HCT116 (cell line): ENCODE measurements around the gene SET.

Experiments
- EGR1 ChIP-seq: IDR thresholded peaks from 2 replicates; pipeline ENCODE4 v1.6.1; 2012; ENCODE audit warnings: low read depth
- EZH2 ChIP-seq: fragments of 200-600 bp; sonication (generic); IDR thresholded peaks from 2 replicates; pipeline ENCODE4 v1.6.1; 2017; ENCODE audit warnings: antibody characterized with exemption, mixed run types
- EZH2phosphoT487 ChIP-seq: fragments of 200-600 bp; IDR thresholded peaks from 2 replicates; pipeline ENCODE4 v1.6.1; 2018; ENCODE audit warnings: antibody characterized with exemption, borderline replicate concordance
- JUND ChIP-seq: IDR thresholded peaks from 2 replicates; pipeline ENCODE4 v1.6.1; 2012
- POLR2A ChIP-seq: IDR thresholded peaks from 2 replicates; pipeline ENCODE4 v1.7.0; 2011; ENCODE audit warnings: borderline replicate concordance; ENCODE audit not compliant: insufficient read depth, insufficient read length; ENCODE audit errors: extremely low read depth
- POLR2AphosphoS5 ChIP-seq: IDR thresholded peaks from 2 replicates; pipeline ENCODE4 v1.6.1; 2011; ENCODE audit warnings: mild to moderate bottlenecking, low read depth, low read length, moderate library complexity
- SIN3A ChIP-seq: IDR thresholded peaks from 2 replicates; pipeline ENCODE4 v1.6.1; 2012; ENCODE audit warnings: low read depth
- YY1 ChIP-seq: IDR thresholded peaks from 2 replicates; pipeline ENCODE4 v1.6.1; 2011; ENCODE audit warnings: low read length, low read depth, moderate library complexity, mild to moderate bottlenecking; ENCODE audit not compliant: insufficient replicate concordance; ENCODE audit errors: extremely low read depth
- ZFX ChIP-seq: fragments of 450-650 bp; IDR thresholded peaks from 2 replicates; pipeline ENCODE4 v1.6.1; 2017
- ZNF274 ChIP-seq: fragments of 200-500 bp; sonication (Bioruptor generic); IDR thresholded peaks from 2 replicates; pipeline ENCODE4 v1.6.1; 2014; ENCODE audit warnings: mild to moderate bottlenecking, low read depth, low read length, inconsistent platforms
- TF ChIP-seq, protein P1 (sequence below): IDR thresholded peaks from 2 replicates; pipeline ENCODE4 v1.6.1; 2012
- TF ChIP-seq, protein P2 (sequence below), 3 experiments: fragments of 200-600 bp in 1 of 3; sonication (generic) in 1 of 3; IDR thresholded peaks in 2 of 3; conservative IDR thresholded peaks in 1 of 3; 2 replicates each; pipeline ENCODE4 v1.5.1; 2012 to 2017; ENCODE audit warnings: low read depth in 2 of 3, low read length in 2 of 3, antibody characterized with exemption in 1 of 3, borderline replicate concordance in 1 of 3, control low read depth in 1 of 3, mild to moderate bottlenecking in 1 of 3, mixed read lengths in 1 of 3, mixed run types in 1 of 3, moderate library complexity in 1 of 3; ENCODE audit not compliant: insufficient read depth in 1 of 3

DNA sequence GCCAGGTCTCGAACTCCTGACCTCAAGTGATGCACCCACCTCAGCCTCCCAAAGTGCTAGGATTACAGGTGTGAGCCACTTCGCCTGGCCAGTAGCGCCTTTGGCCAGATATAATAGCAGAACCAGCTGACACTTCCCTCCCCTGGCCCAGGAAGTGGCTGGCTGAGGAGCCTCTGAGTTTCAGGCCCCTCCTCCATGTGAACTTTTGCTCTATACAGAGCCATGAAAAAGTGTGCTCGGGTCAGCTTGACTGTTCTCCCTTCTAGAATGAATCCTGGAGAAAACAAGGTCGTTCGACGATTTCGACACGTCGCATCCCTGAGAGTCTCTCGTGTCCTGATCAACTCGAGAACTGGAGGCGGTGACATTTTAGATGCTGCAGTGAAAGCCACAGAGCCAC lies 43.6 kb downstream of the SET start:
- no peak for TF ChIP-seq POLR2A
- TF ChIP-seq ZNF274: no peak
- no peak for TF ChIP-seq POLR2AphosphoS5
- TF ChIP-seq YY1: no peak
- TF ChIP-seq, protein P1, sequence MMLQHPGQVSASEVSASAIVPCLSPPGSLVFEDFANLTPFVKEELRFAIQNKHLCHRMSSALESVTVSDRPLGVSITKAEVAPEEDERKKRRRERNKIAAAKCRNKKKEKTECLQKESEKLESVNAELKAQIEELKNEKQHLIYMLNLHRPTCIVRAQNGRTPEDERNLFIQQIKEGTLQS: no peak
- TF ChIP-seq, protein P2, sequence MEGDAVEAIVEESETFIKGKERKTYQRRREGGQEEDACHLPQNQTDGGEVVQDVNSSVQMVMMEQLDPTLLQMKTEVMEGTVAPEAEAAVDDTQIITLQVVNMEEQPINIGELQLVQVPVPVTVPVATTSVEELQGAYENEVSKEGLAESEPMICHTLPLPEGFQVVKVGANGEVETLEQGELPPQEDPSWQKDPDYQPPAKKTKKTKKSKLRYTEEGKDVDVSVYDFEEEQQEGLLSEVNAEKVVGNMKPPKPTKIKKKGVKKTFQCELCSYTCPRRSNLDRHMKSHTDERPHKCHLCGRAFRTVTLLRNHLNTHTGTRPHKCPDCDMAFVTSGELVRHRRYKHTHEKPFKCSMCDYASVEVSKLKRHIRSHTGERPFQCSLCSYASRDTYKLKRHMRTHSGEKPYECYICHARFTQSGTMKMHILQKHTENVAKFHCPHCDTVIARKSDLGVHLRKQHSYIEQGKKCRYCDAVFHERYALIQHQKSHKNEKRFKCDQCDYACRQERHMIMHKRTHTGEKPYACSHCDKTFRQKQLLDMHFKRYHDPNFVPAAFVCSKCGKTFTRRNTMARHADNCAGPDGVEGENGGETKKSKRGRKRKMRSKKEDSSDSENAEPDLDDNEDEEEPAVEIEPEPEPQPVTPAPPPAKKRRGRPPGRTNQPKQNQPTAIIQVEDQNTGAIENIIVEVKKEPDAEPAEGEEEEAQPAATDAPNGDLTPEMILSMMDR (IDR thresholded peaks at IDR 0.05 in 2 of 3, conservative IDR thresholded peaks at IDR 0.05 in 1 of 3; ENCODE audit: borderline replicate concordance in 1 of 3, insufficient read depth in 1 of 3, low read depth in 2 of 3, low read length in 2 of 3): no peak
- TF ChIP-seq SIN3A: no peak
- no peak for TF ChIP-seq JUND
- no peak for TF ChIP-seq EZH2
- no peak for TF ChIP-seq EZH2phosphoT487
- TF ChIP-seq EGR1: no peak
- no peak for TF ChIP-seq ZFX
